K562 (cell line): Measurements from ENCODE around the gene DCAKD.

ENCODE experiments used
- POLR2AphosphoS5 ChIP-seq: IDR thresholded peaks from 2 replicates; pipeline ENCODE4 v1.6.1; 2011; ENCODE audit warnings: mild to moderate bottlenecking, low read depth, low read length, moderate library complexity; ENCODE audit not compliant: control insufficient read depth, insufficient read depth
- ZBTB40 ChIP-seq, 2 experiments: fragments of 450-650 bp in 1 of 2; sonication (generic) in 1 of 2; formaldehyde crosslinking in 1 of 2; IDR thresholded peaks; 2 replicates each; pipeline versions ENCODE4 v1.7.1 to v1.9.0; 2016 to 2022; ENCODE audit warnings: inconsistent platforms in 1 of 2, mild to moderate bottlenecking in 1 of 2, missing genetic modification reagents in 1 of 2

- TF ChIP-seq ZBTB40 (IDR thresholded peaks at IDR 0.05) (no peak), ZBTB40 (CRISPR knock-in tag; IDR thresholded peaks at IDR 0.05) (no peak), POLR2AphosphoS5 (no peak)
These were observed 44.4 kb downstream of the DCAKD start for GRCh38 chr17:45006927-45007461.
